A549 treated with RU486 at 1 μM for 4 hours (cell line): ENCODE measurements around the gene CAPG. TPM values are rescaled to one million over a fixed set of nuclear protein-coding genes. Genes with fewer than 3 reads are reported as not detected.

Experiments
- total RNA-seq: library from RNA; stranded (reverse); fragments of 200-300 nt; extraction: Qiagen RNA extraction; gene quantifications from 5 replicates; pipeline ENCODE4 v1.2.3, GENCODE V29; 2022; ENCODE audit warnings: low read depth

The CAPG gene, protein sequence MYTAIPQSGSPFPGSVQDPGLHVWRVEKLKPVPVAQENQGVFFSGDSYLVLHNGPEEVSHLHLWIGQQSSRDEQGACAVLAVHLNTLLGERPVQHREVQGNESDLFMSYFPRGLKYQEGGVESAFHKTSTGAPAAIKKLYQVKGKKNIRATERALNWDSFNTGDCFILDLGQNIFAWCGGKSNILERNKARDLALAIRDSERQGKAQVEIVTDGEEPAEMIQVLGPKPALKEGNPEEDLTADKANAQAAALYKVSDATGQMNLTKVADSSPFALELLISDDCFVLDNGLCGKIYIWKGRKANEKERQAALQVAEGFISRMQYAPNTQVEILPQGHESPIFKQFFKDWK
- total RNA-seq, result 82.4 to 117 TPM (median 86.5 TPM) in 5 replicates

DNA sequence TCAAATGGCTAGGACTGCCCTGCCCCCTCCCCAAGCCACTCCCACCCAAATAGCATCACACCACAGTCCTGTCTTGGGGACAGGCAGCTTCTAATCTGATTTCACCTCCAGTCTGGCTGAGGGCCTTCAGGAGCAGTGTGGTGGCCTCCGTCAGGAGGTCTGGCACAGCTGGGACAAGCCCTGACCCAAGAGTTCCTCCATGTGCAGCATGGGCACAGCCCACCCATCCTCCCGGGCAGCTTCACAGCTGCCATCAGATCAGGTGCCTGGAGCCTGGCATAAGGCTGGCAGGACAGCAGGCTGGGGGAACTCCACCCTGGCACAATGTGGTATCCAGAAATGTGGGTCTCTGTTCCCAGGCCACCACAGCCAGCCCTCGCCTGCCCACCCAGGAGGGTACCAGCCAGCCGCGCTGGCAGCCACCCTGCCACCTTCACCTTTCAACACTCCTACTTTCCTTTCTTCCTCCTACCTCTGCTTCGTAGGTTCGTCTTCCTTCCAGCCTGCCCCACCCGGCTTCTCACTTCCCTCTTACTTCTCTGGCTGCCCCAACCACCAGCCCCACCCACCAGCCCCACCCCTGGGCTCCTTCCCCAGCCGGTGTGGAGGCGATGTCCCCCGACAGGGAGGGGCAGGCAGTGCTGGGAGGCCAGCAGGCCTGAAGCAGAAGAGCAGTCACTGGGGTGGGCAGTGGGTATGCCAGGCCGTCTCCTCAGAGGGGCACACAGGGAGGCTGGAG is at the start of gene CAPG:
Gene CAPG (minus strand): TSS at position 522 of the 739 bp plus-strand sequence. CDS start 8,221 bp downstream, outside the sequence.

DNA sequence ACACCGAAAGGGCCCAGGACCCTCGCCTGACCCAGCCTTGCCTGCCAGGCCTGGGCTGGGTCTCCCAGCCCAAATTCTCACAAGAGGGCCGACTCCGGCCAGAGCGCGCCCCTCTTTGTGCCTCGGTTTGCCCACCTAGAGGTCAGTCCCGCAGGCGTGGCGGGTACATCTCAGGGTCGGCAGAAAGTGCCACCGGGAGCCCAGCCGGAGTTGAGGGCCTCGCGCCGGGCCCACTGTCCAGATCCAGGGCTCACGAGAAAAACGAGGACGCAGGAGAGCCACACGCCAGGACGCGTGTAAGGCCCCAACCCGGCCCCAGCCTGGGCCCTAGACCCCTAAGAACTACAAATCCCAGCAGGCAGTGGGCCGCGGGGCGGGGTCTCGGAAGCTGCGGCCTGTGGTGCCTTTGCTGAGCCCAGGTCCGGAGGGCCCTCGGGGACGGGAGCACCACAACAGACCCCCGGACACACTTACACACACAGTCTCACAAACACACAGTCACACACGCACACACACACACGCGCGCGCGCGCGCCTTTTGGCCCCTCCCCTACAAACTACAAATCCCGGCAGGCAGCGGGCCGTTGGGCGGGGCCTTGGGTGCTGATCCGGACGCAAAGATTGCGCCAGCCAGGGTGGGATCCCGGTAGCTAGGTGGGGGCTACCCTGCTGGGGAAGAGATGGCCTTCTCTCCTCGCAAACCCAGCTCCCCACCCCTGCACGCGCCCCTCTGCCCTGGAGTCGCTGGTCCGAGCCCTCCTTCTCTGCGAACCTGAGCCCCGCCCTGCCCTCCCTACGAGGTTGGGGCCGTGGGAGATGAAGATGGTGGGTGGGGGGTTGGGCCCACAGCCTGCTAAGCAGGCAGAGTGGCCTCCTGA is 8.2 kb upstream of the CAPG start, which contains the start of gene SH2D6:
Gene SH2D6 (plus strand): TSS at position 583 of the 877 bp plus-strand sequence. CDS start 10,752 bp downstream, outside the sequence.

DNA sequence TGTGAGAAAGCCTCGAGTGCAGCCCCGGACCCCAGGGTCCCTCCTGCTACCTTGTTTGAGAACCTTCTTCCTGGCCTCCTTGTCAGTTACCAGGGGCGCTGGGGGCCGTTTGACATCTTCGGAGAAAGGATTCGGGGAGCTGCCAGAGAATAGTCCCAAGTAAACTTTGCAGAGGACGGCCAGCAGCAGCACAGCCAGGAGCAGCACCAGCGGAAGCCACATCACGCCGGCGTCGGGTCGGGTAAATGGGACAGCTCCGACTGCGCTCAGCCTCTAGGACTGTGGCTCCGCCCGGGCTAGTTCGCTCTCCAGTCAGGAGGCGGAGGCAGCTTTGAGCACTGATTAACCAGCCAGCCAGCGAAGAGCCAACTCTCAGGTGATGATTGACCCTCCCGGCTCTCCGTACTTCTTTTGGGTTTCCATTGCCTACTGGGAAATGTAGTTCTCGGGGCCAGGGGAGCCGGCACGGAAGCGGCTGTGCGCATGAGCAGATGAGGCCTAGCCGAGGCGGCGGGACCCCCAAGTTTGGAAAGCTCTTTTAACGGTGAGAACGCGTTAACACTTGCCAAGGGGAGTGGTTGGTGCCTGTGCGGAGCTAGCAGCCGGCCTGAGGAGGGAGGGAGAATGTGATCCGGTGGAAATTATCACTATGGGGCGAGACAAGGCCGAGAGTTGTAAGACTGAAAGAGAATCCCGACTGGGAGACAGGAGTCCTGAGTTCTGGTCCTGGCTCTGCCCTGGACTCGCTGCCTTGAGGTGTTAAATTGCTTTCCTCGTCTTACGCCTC is 55.7 kb downstream of the CAPG start, which contains the start of the genes ELMOD3 and RETSAT:
Gene ELMOD3 (plus strand): TSS at position 484 of the 787 bp plus-strand sequence. CDS start 2,430 bp downstream, outside the sequence.
Gene RETSAT (minus strand): TSS at position 243 of the 787 bp plus-strand sequence. CDS start 21 bp downstream, at position 222.

Other genes starting within 250 kb of the CAPG start
- gene TGOLN2, start 82.4 kb downstream of the CAPG start, total RNA-seq, result 74.7 to 107 TPM (median 104 TPM) in 5 replicates
- 51.9 to 58.7 TPM (median 54.3 TPM) in 5 replicates for gene RETSAT, start 55.8 kb downstream of the CAPG start, total RNA-seq
- gene ELMOD3, start 55.6 kb downstream of the CAPG start, total RNA-seq, result 11.1 to 13.1 TPM (median 11.9 TPM) in 5 replicates
- gene SH2D6, start 8.3 kb upstream of the CAPG start, total RNA-seq, result 0.46 to 1.6 TPM (median 0.55 TPM) in 5 replicates
- 412 to 487 TPM (median 481 TPM) in 5 replicates for gene MAT2A, start 128.8 kb upstream of the CAPG start, total RNA-seq
- gene GGCX, start 151.1 kb upstream of the CAPG start, total RNA-seq, result 36.2 to 46.7 TPM (median 42.4 TPM) in 5 replicates
- gene VAMP8, start 167.2 kb upstream of the CAPG start, total RNA-seq, result 15.8 to 20.9 TPM (median 20.0 TPM) in 5 replicates
- 0.15 TPM in 1 of 5 replicates, not detected in the others for gene VAMP5, start 174.1 kb upstream of the CAPG start, total RNA-seq
- gene RNF181, start 185.4 kb upstream of the CAPG start, total RNA-seq, result 183 to 198 TPM (median 189 TPM) in 5 replicates
- 8.5 to 13.1 TPM (median 11.8 TPM) in 5 replicates for gene TMEM150A, start 192.3 kb upstream of the CAPG start, total RNA-seq
- 19.6 to 28.1 TPM (median 24.4 TPM) in 5 replicates for gene C2orf68, start 201.7 kb upstream of the CAPG start, total RNA-seq
- gene USP39, start 205.8 kb upstream of the CAPG start, total RNA-seq, result 69.5 to 76.1 TPM (median 75.0 TPM) in 5 replicates